Cardiac muscle cell (in vitro differentiated cells and primary cell): Measurements from ENCODE around the gene SH2D3A. TPM values are rescaled to one million over a fixed set of nuclear protein-coding genes. Genes with fewer than 3 reads are reported as not detected.
"Not testable (repeated sequence)": the region's sequence is repeated elsewhere in the genome, so short reads cannot be mapped to it uniquely, and the experiment has no call there.

Experiments
- DNase-seq, 2 donors: peaks; one replicate each; pipeline versions ENCODE4 v3.0.0 to v3.0.0-alpha.2; 2010 to 2017; ENCODE audit warnings: low read depth in 1 of 2, low spot score in 1 of 2
- H3K27ac ChIP-seq: fragments of 200-600 bp; sonication (generic); 2 replicates; pipeline ENCODE4 v1.5.1; 2016
- H3K27me3 ChIP-seq: fragments of 200-600 bp; sonication (generic); 2 replicates; pipeline ENCODE4 v1.6.0; 2016; ENCODE audit warnings: control low read depth
- H3K36me3 ChIP-seq: fragments of 200-600 bp; sonication (generic); 2 replicates; pipeline ENCODE4 v1.5.1; 2016; ENCODE audit warnings: control low read depth
- H3K4me1 ChIP-seq: fragments of 200-600 bp; sonication (generic); 2 replicates; pipeline ENCODE4 v1.8.1; 2017; ENCODE audit warnings: low read depth, mild to moderate bottlenecking, mixed run types
- H3K4me3 ChIP-seq: fragments of 200-600 bp; sonication (generic); 2 replicates; pipeline ENCODE4 v1.5.1; 2016; ENCODE audit warnings: mild to moderate bottlenecking
- H3K9me3 ChIP-seq: fragments of 200-600 bp; sonication (generic); 2 replicates; pipeline ENCODE4 v1.5.1; 2017; ENCODE audit warnings: low read depth, mild to moderate bottlenecking, control low read depth
- CTCF ChIP-seq: IDR thresholded peaks from 2 replicates; pipeline ENCODE4 v1.5.1; 2012; ENCODE audit warnings: low read depth, mild to moderate bottlenecking, low read length
- polyA plus RNA-seq: library from polyadenylated mRNA; unstranded; fragments of >200 nt; fragmentation: Nextera tagmentation; extraction: Ambion mirVana; gene quantifications from 2 replicates; pipeline ENCODE4 v1.2.1, GENCODE V29; 2016
- total RNA-seq: library from RNA; depleted of rRNA; stranded (reverse); fragments of >200 nt; gene quantifications from 2 replicates; pipeline ENCODE4 v1.2.3, GENCODE V29; 2016

The SH2D3A gene
- total and polyA plus RNA-seq, 2 experiments from 2014 or later: 1.6 to 1.7 TPM

GRCh38 chr19:6788896-6789295, 21.7 kb upstream of the SH2D3A start:
- no peak overlapping the region for H3K4me3 ChIP-seq
- H3K36me3 ChIP-seq: no peaks in the 10 kb centered on the region
- TF ChIP-seq CTCF: no peak
- H3K27me3 ChIP-seq: no peaks in the 10 kb centered on the region
- H3K9me3 ChIP-seq: no peaks in the 10 kb centered on the region
- no peaks in the 10 kb centered on the region for H3K4me1 ChIP-seq
- H3K27ac ChIP-seq: no peak overlapping the region
- no peak for DNase-seq

- no peaks in the 10 kb centered on the region for H3K36me3 ChIP-seq
- H3K27me3 ChIP-seq: no peaks in the 10 kb centered on the region
- H3K27ac ChIP-seq: no peak overlapping the region
- TF ChIP-seq CTCF: no peak
- no peak for DNase-seq
- H3K4me1 ChIP-seq: no peaks in the 10 kb centered on the region
- H3K9me3 ChIP-seq: no peaks in the 10 kb centered on the region
- no peak overlapping the region for H3K4me3 ChIP-seq
These were observed 20.2 kb upstream of the SH2D3A start for GRCh38 chr19:6787393-6787792.

GRCh38 chr19:6779206-6779605, 12.0 kb upstream of the SH2D3A start:
- TF ChIP-seq CTCF: no peak
- Histone ChIP-seq H3K9me3 (no peaks in the 10 kb centered on the region), H3K4me3 (no peak overlapping the region), H3K4me1 (no peaks in the 10 kb centered on the region), H3K27ac (no peak overlapping the region), H3K27me3 (no peaks in the 10 kb centered on the region), H3K36me3 (no peaks in the 10 kb centered on the region)
- DNase-seq: no peak

- Histone ChIP-seq H3K4me3 (no peak overlapping the region), H3K9me3 (no peaks in the 10 kb centered on the region), H3K4me1 (no peaks in the 10 kb centered on the region), H3K27me3 (no peaks in the 10 kb centered on the region), H3K36me3 (no peaks in the 10 kb centered on the region), H3K27ac (no peak overlapping the region)
- TF ChIP-seq CTCF: no peak
- DNase-seq: no peak
These were observed 11.2 kb upstream of the SH2D3A start for GRCh38 chr19:6778386-6778785.

GRCh38 chr19:6777434-6777833, 10.2 kb upstream of the SH2D3A start:
- Histone ChIP-seq H3K4me1 (no peaks in the 10 kb centered on the region), H3K9me3 (no peaks in the 10 kb centered on the region), H3K27me3 (no peaks in the 10 kb centered on the region), H3K27ac (no peak overlapping the region), H3K36me3 (no peaks in the 10 kb centered on the region), H3K4me3 (no peak overlapping the region)
- no peak for DNase-seq
- no peak for TF ChIP-seq CTCF

- TF ChIP-seq CTCF: no peak
- Histone ChIP-seq H3K4me1 (no peaks in the 10 kb centered on the region), H3K36me3 (no peaks in the 10 kb centered on the region), H3K4me3 (no peak overlapping the region), H3K27me3 (no peaks in the 10 kb centered on the region), H3K27ac (no peak overlapping the region), H3K9me3 (no peaks in the 10 kb centered on the region)
- no peak for DNase-seq
These were observed 9.8 kb upstream of the SH2D3A start for GRCh38 chr19:6776999-6777398.

GRCh38 chr19:6776045-6776444, 8.8 kb upstream of the SH2D3A start:
- H3K4me3 ChIP-seq, H3K9me3 ChIP-seq, H3K27me3 ChIP-seq, H3K36me3 ChIP-seq, H3K4me1 ChIP-seq, DNase-seq, H3K27ac ChIP-seq: not testable (repeated sequence)
